Measurements from ENCODE around the gene CST9L.

CST9L gene

GRCh38 chr20:23546435-23547144 lies 21.7 kb downstream of the CST9L start:
- no peak for DNase-seq (ENCODE audit: low spot score)

DNA sequence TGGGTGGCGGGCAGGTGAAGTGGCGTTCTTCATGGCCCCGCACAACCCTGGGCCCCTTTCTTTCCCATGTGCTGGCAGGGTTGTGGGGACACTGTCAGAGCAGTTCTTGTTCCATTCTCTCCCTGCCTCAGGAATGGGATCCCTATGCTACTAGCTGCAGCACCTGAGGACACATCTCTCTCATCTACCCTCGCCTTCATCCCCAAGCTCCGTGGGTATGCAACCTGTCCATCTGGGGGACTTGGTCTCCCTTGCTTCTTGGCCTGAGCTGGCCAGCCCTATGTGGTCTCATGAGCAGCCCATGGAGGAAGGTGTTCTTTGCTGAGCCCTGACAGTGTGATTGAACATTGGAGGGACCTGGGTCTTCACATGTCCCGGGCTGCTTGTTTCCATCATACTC lies 24.2 kb downstream of the CST9L start:
- DNase-seq (ENCODE audit: low spot score): no peak

DNA sequence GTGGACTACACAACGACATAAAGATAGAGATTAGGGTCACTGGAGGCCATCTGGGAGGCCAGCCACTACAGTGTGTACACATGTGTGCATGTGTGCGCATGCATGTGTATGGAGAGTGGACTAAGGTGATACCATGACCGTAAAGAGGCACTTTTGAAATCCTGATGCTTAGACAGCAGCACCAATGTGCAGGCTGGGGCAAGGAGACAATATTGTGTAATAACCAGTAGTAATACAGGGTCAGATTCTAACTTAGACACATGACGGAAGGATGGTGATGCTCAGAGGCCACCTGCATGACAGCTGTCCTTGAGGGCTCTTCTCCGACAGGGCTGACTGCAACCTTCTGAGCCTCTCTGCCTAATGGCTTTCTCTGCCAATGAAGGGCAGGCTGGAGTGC lies 25.5 kb downstream of the CST9L start:
- DNase-seq (ENCODE audit: low spot score): no peak

GRCh38 chr20:23541776-23542175 lies 26.5 kb downstream of the CST9L start:
- DNase-seq (ENCODE audit: low spot score): no peak

DNA sequence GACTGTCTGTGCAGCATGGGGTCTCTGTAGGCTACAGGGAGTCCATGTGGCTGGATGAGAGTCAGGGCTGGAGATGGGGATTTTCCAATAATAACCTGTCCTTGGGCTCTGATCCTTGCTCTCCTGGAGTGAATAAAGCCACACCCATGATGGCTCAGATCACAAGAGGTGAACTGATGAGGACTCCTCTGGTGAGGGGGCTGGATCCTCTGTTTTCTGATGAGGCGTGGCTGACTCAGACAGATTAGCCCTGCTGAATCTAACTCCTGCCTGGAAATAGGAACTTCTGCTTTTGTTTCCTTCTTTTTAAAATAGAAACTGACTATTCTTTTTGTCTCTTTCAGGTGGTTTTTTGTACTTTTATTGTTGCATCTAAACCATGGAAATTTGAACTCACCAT lies 27.0 kb downstream of the CST9L start:
- no peak for DNase-seq (ENCODE audit: low spot score)

- no peak for DNase-seq (ENCODE audit: low spot score)
Measured at GRCh38 chr20:23540624-23541023, 27.7 kb downstream of the CST9L start.

- DNase-seq (ENCODE audit: low spot score): no peak
Measured at GRCh38 chr20:23537030-23537429, 31.3 kb downstream of the CST9L start.

DNA sequence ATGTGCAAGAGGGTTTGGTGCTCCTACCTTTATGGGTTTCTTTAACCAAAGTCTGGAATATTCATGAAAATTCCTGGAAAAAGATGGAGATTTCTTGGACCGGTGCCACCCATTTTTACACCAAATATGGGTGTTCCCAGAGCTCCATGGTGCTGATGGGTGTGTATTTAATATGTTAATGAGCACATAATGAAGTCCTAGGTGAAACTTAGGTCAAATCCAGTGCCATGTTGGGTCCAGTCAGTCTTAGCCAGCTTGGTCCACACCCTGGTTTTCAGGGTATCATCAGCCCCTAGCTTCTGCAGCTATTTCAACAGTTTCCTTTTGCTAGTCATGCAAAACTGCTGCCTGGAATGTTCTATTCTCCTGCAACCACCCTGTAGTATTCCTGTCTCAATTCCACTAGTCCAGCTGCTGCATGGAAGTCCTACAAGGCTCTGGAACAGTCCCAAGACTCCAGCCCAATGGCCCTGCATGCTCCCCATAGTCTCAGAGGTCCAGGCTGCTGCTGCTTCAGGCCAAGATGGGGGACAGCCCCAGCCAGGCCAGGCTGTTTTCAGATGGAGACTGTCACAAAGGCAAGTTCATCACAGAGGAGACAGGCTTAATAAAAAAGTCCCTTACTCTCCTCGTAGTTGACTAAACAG lies 31.8 kb downstream of the CST9L start:
- no peak for DNase-seq (ENCODE audit: low spot score)

GRCh38 chr20:23534801-23535593 lies 33.3 kb downstream of the CST9L start:
- DNase-seq (ENCODE audit: low spot score): no peak

DNA sequence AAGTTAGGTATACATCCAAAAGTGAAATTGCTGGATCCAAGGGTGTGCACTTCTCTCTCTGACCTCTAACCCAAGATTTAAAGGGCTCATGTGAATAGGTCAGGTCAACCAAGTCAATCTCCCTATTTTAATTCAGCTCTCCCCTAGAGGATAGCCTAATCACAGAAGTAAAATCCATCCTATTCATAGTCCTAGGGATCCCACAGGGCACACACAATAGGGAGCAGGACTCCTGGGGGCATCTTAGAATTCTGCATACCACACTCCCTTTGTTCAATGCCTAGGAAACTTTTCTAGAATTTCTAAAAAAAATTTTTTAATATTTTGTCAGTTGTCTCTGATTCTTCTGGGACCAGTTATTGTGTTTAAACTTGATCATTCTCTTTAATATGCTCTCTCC lies 35.1 kb downstream of the CST9L start:
- DNase-seq (ENCODE audit: low spot score): no peak

GRCh38 chr20:23532533-23532932 lies 35.8 kb downstream of the CST9L start:
- no peak for DNase-seq (ENCODE audit: low spot score)

DNA sequence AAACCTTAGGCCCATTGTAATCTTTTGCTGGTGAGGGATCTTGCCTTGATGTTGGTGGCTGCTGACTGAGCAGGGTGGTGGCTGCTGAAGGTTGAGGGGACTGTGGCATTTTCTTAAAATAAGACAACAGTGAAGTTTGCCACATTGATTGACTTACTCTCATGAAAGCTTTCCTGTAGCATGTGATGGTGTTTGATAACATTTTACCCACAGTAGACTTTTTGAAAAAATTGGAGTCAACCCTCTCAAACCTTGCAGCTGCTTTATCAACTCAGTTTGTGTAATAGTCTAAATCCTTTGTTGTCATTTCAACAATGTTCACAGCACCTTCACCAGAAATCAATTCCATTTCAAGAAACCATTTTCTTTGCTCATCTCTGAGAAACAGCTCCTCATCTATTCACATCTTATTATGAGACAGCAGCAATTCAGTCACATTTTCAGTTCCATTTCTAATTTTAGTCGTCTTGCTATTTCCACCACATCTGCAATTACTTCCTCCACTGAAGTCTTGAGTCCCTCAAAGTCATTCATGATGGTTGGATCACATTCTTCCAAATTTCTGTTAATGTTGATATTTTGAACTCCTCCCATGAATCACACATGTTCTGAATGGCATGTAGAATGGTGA lies 37.2 kb downstream of the CST9L start:
- DNase-seq (ENCODE audit: low spot score): no peak

DNA sequence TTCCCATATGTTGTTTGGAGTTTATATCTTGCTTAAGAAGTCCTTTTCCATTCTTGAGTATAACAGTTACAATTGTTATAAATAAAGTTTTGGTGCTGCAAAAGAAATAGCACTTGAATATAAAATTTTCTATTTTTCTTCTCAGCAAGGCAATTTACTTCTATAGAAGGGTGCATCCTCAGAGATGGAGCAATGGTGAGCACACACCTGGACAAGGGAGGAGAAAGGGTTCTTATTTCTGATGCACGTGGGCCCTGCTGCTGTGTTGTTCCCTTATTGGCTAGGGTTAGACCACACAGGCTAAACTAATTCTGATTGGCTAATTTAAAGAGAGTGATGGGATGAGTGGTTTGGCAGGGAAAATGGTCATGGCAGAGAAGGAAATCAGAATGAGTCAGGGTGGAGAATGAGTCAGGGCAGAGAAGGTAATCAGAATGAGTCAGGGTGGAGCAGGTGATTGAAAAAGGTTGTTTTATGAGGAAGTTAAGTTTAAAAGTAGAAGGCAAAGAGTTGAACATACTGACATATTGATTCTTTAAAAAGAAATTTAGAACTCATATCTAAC lies 39.3 kb downstream of the CST9L start:
- DNase-seq (ENCODE audit: low spot score): no peak

DNA sequence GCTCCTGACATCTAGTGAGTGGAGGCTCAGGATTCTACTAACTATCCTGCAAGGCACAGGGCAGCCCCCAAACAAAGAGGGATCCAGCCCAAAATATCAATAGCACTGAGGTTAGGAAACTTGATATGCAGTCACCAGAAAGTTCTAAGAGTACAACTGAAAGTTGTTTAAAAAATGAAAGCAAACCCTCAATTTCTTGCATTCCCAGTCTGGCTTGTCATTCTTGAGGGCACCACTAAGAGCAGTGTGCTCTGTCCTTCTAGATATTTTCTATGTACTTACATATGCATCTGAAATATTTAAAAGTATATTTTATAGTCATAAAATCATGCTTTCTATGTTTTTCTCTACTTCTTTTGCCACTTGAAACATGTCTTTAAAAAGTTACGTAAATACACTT lies 41.4 kb downstream of the CST9L start:
- DNase-seq (ENCODE audit: low spot score): no peak

DNA sequence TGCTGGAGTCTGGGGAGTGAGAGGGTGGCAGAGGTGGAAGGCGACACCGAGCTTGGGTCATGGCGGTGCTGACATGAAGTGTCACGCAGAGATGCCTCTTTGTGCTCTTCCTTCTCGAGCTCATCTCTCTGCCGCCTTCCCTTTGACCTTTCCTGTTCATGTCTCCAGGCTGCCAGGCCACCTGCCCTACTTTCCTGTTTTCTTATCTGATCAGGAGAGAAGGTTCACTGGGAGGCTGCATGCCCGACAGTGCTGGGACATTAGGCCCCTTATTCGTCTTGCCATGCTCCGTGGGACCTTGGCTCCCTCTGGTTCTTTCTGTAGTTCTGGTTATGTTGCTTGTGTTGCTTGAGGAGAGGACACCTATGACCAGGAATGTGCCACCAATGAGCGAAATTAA lies 44.1 kb downstream of the CST9L start:
- DNase-seq (ENCODE audit: low spot score): no peak

DNA sequence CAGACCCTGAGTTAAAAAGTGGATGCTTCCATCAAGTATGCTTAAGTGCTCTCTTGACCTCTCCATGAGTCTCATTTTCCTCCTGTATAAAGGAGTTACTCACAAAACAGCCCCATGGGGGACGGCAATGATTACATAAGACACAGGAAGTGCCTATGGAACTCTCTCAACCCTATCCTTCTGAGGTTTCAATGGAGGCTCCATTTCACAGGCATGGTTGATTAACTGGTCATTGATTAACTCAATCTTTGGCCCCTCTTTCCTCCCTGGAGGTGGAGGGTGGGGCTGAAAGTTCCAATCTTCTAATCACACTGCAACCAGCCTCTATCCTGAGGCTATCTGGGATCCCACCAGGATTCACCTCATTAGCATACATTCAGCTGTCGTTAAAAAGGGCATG lies 48.1 kb downstream of the CST9L start:
- DNase-seq (ENCODE audit: low spot score): no peak

DNA sequence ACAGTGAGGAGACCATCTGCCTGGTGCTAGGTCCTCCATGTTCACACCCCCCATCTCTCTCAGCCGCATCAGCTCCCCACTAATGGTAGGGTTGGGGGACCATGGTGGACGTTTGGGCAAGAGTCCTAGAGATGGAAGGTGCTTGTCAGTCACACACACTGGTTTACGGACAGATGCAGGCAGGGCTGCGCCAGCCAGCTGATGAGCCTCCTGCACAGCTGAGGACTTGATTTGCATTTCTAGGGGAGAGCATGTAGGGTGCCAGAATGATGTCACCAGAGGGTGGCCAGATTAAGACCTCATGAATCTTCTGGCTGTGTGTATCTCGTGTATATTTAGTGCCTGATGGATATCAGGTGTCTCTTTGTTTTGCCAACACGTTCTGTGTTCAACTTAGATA lies 48.7 kb downstream of the CST9L start:
- no peak for DNase-seq (ENCODE audit: low spot score)

GRCh38 chr20:23517719-23518118 lies 50.6 kb downstream of the CST9L start:
- DNase-seq (ENCODE audit: low spot score): no peak

DNA sequence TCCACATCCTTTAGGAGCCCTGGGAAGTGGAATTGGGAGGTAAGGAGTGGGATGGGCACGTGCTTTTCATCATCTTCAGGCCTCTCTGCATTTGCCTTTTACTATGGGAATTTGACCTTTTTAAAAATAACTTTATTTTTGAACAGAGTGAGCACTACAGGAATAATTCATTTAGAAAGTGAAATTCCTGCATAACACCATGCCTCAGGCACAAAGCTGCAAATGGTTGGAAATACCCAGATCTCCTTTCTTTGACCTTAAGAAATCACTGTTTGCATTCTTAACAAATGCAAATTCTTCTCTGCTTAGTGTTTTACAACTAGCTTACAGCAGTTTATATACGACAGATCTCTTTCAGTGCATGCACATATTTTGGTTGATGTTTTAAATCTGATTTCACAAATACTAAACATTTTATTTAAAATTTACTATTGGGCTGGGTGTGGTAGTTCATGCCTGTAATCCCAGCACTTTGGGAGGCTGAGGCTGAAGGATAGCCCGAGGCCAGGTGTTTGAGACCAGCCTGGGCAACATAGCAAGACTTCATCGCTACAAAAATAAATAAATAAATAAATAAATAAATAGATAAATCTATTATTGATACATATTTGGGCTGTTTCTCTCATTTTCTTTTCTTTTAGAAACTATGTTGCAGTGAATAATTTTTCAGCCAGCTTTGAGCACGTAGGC lies 52.9 kb downstream of the CST9L start:
- DNase-seq (ENCODE audit: low spot score): no peak

- DNase-seq (ENCODE audit: low spot score): no peak
Measured at GRCh38 chr20:23514848-23515247, 53.4 kb downstream of the CST9L start.

Data from putamen (tissue), 1 donor.